GM21723 (cell line): ENCODE data around the gene PRTG.
"Not testable (repeated sequence)": the region's sequence is repeated elsewhere in the genome, so short reads cannot be mapped to it uniquely, and the experiment has no call there.

Experiments
- ATAC-seq: cut with Tn5 transposase; IDR thresholded peaks from one replicate; pipeline ENCODE4 v1.9.1; 2021; ENCODE audit warnings: mild to moderate bottlenecking, moderate library complexity; ENCODE audit not compliant: unreplicated experiment

Gene PRTG

DNA sequence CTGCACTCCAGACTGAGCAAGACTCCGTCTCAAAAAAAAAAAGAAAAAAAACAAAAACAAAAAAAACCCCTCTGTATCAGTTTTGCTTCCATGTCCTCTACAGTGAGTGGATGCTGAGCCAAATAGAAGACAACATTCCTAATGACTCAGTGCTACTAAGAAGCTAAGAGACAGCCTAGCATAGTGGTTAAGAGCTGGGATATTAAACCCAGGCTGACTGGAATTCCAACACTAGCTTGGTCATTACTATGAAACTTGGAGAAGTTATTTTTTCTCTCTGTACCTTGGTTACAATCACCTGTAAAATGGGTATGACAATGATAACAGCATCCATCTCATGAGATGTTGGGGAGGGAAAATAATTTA, 93.9 kb downstream of the PRTG start:
- no peak for ATAC-seq

DNA sequence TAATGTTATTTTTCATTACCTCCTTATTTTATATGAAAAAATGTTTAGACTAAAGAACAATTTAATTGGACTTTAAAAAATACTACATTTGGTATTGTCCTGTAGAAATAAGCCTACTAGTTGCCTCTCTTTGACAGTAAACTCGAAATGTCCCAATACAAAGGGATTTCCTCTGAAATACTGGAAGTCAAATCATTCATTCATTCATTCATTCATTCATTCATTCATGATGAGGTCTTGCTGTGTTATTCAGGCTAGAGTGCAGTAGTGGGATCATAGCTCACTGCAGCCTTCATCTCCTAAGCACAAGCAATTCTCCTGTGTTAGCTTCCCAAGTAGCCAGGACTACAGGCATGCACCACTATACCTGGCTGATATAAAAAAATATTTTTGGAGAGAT, 104.2 kb downstream of the PRTG start:
- ATAC-seq: no peak

DNA sequence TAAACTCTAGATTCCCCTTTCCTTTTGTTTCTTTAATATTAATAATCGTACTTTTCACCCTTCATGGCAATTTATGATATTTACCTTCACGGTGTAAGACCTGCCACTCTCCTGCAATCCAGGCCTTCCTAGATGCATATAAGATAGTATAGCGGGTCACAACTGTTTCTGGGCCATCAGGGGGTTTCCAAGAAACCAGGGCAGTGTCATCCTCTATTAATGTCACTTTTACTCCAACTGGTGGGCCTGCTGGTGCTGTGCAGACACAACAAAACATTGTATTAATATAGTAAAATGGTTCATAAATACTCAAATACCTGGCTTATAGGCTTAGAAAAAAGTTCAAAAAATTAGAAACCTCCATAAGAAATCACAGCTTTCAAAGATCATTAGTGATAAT, 105.9 kb downstream of the PRTG start:
- ATAC-seq: no peak

DNA sequence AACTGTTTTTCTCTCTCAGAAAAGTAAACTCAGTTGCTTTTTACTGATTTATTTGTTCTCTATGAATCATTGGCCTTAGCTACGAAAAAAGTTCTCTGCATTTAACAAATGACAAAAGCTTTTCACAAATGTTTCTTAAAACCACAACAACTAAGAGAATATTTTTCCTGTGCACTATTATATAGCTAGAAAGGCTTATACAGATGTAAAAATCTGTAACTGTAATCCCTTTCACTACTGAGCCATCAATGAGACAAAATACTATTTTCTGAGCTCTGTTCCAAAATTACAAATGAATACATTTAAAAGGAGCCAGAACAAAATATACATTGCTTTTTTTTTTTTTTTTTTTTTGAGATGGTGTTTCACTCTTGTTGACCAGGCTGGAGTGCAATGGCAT, 109.2 kb downstream of the PRTG start:
- no peak for ATAC-seq

DNA sequence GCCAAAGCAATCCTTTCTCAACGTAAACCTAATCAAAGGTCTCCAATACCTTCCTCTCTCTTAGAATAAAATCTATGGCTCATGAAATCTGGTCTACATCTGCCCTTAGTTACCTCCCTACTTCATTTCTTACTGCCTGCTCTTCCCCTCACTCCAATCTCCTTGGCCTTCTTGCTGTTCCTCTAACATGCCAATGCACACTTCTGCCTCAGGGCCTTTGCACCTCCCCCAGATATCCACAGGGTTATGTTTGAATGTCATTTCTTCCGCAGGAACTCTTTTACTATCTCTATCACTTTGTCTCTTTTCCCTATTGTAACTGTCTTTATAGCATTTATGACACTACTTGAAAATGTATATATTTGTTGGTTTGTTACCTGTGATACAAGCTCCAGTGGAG, 110.5 kb downstream of the PRTG start:
- no peak for ATAC-seq

DNA sequence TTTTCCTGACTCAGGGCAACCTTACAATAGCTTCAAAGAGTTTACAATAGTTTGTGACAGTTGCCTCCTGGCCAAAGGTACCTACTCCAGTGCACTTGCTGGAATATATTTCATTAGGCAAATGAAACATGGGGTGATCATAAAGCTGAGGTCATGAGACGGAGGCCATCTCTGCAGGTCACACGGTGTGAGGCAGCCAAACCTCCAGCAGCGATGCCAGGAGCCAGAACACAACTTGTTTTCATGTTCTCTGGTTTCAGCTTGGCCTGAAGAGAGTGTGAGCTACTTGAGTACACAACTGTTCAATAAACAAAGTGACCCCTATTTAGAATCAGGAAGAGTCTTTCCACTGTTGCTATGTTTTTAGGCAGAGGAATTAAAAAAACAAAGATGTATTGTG, 112.1 kb downstream of the PRTG start:
- ATAC-seq: no peak

DNA sequence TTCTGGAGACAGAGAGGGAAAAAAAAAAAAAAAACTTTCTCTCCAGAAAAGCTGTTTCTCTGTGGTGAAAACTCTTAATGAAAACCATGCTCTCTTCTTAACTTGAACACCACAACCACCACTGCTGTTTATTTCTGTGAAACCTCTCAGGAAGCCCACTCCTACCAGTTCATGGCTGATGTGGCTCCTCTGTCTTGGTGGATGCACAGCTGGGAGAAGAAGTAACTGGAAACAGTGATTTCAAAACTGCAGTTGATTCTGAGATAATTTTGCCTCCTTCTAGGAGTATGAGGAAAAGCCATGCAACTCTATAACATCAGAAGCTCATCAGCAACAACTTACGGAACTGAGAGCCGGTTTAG, 114.6 kb downstream of the PRTG start:
- no peak for ATAC-seq

DNA sequence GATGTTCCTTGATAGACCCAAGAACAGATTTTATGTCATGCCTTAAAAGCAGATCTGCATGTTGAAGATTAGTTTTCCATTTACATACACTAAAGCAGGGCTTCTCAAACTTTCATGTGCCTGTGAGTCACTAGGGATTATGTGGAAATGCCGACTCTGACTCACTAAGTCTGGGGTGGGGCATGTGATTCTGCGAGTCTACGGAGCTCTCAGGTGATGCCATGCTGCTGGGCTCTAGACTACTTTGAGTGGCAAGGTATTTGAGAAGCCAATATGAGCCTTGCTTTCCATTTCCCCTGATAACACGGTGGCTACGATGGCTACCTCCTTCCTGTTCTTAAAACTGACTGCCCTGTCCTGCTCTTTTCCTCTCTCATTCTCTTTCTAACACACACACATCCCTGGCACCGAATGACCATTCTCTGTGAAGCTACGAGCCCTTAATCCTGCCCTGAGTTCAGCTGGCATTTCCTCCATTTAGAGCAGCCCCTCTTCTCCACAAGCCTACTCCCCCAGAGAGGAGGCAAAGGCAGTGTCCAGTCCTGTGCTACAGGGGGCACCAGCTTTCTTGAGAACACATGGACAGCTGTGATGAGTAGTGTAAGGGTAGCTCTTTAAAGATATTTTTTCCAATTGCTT, 115.1 kb downstream of the PRTG start:
- ATAC-seq: no peak

DNA sequence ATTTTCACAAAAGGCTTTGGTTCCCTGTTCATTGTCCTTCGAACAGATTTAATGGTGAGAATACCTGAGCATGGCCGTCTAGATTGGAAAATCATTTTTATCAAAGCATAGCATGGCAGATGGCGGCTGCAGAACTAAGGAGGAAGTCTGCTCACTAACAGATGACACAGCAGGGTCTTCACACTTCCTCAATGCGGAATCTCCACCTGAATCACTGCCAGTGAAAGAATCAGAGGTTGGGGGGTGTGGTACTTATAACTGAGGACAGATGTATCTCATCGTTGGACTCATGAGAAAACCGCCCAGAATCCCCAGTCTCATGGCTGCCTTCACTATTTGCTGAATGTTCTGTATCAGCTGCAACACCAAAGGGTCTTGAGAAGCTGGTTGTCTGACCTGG, 123.2 kb downstream of the PRTG start:
- ATAC-seq: no peak

DNA sequence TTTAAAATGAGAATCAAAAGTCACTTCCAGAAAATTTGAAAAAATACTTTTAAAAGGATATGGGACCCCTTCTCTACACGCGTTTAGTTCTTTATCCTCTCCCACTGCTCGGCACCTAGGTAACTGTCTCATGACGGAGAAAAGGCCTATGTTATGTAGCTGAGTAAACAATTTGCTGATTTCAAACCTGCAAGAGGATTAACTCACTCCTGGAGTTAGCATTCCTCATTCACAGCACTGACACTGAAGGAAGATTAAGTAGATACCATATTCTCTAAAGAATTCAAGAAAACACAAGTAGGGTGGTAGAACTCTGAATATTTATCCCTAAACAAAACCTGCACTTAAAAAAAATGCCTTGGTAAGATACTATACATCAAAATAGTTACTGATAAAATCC, 124.6 kb downstream of the PRTG start:
- ATAC-seq: no peak

DNA sequence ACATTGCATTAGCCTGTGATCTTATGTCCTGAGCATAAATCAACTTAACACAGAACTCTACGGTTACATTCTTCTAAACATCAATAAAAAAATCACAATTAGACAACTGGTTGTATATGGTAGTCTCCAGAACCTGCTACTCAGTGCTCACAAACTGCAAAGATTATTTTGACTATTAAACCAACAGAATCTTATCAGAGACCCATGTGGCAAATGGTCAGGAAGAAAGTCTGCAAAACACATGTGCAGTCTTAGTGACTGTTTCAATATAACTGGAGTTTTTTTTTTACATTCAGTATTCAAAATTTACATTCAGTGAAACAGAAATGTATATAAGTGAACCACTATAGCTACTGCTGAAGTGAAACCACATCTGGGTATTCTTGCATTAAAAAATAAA, 127.5 kb downstream of the PRTG start:
- no peak for ATAC-seq

DNA sequence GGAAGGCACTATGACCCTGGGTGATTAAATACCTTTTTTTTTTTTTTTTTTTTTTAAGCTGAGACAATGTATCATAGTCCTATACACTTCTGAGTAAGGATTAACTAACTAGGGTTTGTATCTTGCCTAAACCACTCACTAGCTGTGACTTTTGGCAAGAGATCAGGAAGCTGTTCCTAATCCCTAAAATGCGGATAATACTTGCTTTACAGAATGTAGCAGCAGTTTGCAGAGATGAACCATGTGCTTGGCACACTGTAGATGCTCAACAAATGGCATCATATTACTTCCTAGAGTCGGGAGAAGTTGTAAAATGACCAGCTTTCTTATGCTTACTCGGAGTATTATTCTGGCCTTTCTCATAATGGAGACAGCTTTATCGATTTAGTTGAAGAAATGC, 129.2 kb downstream of the PRTG start:
- no peak for ATAC-seq

DNA sequence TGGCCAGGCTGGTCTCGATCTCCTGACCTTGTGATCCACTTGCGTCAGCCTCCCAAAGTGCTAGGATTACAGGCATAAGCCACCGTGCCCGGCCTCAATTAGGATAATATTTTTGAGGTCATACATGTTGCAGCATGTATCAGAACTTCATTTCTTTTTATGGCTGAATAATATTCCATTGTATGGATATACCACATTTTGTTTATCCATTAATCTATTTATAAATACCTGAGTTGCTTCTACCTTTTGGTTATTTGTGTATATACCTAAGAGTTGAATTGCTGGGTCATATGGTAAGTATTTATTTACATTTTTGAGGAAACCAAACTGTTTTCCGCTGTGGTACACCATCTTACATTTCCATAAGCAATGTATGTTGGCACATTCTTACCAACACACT, 136.7 kb downstream of the PRTG start:
- ATAC-seq: no peak

DNA sequence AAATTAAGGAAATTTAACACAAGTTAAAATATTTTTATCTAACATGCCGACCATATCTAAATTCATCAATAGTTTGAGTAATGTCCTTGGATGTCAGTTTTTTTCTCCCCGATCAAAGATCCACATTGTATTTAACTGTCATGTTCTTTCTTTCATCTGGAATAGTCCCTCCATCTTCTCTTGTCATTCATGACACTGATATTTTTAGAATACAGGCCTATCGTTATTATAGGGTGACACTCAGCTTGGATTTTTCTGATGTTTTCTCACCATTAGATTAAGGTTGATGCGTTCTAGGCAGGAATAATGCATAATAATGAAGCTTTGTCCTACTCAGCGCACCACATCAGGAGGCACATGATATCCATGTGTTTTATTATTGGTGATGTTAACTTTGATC, 141.6 kb downstream of the PRTG start:
- ATAC-seq: no peak

DNA sequence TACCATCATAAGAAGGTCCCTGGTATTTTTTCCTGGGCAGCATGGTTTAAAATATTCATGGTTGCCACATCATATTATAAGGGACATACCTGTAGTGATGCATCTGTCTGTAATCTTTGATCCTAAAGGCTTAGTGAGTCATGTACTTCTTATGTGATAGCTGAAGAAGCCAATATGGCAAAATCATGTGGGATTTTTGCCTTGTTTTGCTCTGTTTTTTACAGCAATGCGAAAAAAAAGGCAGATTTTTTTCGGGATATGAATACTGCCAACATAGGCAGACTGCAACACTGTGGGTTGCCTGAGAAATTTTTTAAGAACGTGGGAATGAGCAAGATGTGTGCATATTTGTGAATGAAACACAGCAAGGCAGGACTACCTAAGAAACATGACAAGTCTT, 143.5 kb downstream of the PRTG start:
- ATAC-seq: no peak

DNA sequence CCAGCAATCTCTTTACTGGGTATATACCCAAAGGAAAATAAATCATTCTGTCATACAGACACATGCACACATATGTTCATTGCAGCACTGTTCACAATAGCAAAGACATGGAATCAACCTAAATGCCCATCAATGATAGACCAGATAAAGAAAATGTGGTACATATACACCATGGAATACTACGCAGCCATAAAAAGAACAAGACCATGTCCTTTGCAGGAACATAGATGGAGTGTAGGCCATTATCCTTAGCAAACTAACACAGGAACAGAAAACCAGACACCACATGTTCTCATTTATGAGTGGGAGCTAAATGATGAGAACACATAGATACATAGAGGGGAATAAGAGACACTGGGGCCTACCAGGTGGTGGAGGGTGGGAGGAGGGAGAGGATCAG, 149.9 kb downstream of the PRTG start:
- ATAC-seq: not testable (repeated sequence)

DNA sequence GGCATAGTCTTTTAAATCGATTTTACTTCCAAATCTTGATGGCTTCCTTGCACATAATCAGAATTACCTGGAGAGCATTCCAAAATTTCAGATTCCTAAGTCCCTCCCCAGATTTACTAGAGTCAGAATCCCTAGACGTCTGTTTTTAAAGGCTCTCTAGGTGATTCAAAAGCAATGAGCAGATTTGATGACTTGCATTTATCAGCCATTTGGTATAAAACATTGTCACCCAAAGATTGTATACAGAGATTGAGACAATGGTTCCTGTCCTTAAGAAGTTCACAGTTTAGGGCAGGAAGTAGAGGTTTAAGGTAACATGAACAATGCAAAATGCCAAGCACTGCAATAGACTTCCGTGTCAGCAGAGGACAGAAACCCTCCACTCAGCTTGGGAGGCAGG, 152.2 kb downstream of the PRTG start:
- no peak for ATAC-seq

DNA sequence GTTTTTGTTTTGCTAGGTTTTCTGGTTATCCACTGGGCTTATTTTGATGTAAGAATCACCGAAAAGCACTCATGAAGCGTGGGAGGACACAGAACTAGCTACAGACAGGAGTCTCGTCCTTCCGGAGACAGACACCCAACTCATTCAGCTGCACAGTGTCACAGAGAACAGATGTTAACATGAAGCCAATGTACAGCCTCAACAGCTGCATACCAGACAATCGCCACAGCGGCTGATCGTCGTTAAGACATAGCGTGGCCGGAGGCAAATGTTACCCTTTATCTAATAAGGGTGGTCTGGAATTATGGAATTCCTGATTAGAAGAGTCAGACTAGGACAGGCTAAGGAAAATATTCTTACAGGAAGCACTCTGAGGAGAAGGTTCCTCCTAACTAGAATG, 153.7 kb downstream of the PRTG start:
- ATAC-seq: no peak

DNA sequence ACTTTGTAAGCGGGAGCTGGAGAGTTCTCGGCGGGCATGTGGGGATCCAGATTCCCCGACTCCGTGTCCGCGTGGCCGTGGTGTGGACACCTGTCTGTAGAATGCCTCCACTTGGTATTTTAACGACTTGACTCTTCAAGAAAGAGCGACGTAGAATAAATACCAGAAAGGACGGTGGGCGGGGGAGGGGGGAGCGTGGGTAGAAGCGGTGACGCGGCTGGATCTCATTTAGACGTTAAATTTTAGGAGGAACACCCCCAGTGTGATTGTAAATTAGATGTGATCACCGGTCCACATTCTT, 154.2 kb downstream of the PRTG start:
- ATAC-seq: no peak

DNA sequence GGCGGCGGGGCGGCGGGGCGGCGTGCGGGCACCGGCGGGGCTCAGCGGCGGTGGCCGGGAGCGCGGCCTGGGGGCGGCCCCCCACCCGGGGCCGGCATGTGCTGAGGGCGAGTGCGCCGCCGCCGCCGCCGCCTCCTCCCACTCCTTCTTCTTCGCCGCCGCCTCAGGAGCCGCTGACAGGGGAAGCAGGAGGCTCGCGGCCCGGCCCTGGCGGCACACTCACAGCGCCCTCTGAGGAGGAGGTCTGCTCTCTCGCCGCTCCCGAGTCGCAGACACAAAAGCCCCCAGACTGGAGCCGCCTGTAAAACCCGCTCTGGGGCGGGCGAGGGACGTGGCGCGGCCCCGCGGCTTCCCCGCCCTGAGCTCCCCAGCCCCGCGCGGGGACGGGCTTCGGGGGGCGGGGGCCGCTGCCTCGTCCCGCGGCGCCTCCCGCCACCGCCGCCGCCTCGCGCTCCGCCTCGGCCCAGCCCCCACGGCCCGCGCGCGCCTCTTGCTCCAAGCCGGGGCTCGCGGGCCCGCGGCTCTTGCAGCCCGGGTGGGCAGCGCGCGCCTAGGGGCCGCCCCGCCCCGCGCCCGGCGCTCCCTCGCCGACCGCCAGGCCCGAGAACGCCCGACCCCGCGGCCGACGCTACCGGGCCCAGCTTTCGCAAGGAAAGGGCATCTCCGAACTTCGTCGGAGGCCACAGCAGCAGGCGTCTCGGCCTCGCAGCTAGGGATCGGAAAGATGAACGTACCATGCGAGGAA, 154.7 kb downstream of the PRTG start, which contains the start of gene PYGO1:
PYGO1 (minus strand) TSS at position 276 of the 745 bp plus-strand sequence. CDS start 462 bp downstream, outside the sequence.
- peak; percentile 73 for ATAC-seq

DNA sequence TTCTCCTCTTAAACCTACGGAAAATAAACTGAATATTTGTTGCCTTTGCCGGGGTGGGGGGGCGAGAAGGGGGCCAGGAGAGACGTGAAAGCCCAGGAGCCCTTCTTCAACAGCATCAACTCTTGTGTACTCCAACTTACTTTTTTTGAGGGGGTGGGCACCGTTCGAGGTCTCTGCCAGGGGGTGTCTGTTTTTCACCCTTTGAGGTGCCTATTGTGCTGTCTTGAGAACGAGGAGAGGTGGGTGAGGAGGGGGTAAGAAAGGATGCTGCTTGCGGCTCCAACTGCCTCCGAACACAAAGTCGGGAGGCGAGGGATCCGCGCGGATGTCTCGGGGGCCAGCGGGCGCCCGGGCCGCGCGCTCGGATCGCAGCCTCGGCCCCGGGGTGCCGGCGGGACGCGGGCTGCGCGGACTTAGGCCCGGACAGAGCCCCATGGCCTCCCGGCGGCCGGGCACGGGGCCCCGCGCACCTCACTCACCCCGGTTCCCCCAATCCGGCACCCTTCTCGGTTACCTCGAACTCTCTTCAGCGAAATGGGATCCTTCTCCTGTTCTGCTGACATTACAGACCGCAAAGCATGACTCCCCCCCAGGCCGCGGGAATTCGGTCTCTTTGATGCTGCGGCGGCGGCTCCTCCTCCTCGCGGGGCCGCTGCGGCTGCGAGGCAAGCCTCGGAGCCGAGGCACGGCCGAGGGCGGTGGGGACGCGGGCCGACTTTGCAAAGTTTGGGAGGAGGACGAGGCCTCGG, 155.5 kb downstream of the PRTG start:
- peak; percentile 47 for ATAC-seq

DNA sequence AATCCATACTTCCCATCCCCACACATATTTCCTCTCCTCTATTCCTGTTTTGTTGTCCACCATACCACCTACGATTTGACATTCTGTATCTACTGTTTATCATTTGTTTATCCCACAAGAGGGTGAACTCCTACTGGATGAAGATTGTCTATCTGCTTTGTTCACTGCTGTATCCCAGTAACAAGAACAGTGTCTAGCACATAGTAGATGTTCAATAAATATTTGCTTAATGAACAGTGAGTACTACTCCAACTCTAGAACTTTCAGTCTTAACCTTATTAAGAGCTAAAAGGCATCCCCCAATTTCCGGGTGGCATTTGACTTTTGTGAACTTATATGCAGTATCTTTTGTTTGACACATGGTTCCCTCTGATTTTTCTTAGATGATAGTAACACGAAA, 156.1 kb downstream of the PRTG start:
- ATAC-seq: no peak
